ENCODE data around the gene EXOSC1.

GRCh38 chr10:97428572-97428981 lies 17.2 kb downstream of the EXOSC1 start:
- TF ChIP-seq GATA2 (IDR thresholded peaks at IDR 0.05; ENCODE audit: low read depth, low read length) = no peak
- no peak for TF ChIP-seq GATA3 (IDR thresholded peaks at IDR 0.05; ENCODE audit: low read depth, low read length)

Data from SH-SY5Y (cell line).